Measurements from ENCODE around the gene STARD3. TPM values are rescaled to one million over a fixed set of nuclear protein-coding genes. Genes with fewer than 3 reads are reported as not detected.
A peak's percentile ranks its signal among the peaks of the same experiment; 100 is the strongest.

STARD3 gene
- total and polyA plus RNA-seq, 2 of the 13 experiments (the other 11 are each of a cell fraction or from before 2014, with no cell fraction given), result 34.6 to 100 TPM

DNA sequence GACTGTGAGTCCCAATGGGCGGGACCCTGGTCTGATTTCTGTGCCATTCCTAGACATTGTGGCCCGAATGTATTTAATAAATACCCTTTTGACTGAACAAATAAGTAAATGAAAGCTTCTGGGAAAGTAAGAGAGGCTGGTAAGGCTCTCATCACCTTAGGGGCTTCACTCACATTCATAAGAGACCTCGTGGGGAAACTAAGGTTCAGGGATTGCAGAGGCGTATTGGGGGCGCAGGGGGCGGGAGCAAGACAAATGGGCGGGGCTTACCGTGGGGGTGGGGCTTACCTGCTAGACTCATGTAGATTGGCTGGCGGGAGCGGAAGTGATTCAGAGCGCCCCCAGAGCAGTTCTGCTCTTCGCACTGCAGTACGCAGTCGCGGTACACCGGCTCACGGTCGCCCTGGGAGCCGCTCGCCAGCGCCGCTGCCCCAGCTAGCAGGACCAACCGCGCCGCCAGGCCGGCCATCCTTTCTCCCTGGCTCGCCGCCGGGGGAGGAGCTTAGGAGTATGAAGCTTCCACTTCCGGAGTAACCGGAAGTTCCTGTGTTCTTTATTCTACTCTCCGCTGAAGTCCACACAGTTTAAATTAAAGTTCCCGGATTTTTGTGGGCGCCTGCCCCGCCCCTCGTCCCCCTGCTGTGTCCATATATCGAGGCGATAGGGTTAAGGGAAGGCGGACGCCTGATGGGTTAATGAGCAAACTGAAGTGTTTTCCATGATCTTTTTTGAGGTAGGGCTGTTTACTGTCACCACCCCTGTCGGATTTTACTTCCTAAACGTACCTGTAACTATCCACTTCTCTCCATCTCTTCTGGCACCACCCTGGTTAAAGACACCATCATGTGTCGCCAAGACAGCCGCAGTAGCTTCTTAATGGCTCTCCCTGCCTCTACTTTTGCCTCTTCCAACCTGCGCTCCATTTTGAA, 50.9 kb downstream of the STARD3 start, which contains the start of gene PGAP3 (continued):
- TF ChIP-seq, protein P1, sequence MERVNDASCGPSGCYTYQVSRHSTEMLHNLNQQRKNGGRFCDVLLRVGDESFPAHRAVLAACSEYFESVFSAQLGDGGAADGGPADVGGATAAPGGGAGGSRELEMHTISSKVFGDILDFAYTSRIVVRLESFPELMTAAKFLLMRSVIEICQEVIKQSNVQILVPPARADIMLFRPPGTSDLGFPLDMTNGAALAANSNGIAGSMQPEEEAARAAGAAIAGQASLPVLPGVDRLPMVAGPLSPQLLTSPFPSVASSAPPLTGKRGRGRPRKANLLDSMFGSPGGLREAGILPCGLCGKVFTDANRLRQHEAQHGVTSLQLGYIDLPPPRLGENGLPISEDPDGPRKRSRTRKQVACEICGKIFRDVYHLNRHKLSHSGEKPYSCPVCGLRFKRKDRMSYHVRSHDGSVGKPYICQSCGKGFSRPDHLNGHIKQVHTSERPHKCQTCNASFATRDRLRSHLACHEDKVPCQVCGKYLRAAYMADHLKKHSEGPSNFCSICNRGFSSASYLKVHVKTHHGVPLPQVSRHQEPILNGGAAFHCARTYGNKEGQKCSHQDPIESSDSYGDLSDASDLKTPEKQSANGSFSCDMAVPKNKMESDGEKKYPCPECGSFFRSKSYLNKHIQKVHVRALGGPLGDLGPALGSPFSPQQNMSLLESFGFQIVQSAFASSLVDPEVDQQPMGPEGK (CRISPR knock-in tag; IDR thresholded peaks at IDR 0.05), result peak; percentile 77; the same call in 1 of the 2 replicates
- TF ChIP-seq, protein P2, sequence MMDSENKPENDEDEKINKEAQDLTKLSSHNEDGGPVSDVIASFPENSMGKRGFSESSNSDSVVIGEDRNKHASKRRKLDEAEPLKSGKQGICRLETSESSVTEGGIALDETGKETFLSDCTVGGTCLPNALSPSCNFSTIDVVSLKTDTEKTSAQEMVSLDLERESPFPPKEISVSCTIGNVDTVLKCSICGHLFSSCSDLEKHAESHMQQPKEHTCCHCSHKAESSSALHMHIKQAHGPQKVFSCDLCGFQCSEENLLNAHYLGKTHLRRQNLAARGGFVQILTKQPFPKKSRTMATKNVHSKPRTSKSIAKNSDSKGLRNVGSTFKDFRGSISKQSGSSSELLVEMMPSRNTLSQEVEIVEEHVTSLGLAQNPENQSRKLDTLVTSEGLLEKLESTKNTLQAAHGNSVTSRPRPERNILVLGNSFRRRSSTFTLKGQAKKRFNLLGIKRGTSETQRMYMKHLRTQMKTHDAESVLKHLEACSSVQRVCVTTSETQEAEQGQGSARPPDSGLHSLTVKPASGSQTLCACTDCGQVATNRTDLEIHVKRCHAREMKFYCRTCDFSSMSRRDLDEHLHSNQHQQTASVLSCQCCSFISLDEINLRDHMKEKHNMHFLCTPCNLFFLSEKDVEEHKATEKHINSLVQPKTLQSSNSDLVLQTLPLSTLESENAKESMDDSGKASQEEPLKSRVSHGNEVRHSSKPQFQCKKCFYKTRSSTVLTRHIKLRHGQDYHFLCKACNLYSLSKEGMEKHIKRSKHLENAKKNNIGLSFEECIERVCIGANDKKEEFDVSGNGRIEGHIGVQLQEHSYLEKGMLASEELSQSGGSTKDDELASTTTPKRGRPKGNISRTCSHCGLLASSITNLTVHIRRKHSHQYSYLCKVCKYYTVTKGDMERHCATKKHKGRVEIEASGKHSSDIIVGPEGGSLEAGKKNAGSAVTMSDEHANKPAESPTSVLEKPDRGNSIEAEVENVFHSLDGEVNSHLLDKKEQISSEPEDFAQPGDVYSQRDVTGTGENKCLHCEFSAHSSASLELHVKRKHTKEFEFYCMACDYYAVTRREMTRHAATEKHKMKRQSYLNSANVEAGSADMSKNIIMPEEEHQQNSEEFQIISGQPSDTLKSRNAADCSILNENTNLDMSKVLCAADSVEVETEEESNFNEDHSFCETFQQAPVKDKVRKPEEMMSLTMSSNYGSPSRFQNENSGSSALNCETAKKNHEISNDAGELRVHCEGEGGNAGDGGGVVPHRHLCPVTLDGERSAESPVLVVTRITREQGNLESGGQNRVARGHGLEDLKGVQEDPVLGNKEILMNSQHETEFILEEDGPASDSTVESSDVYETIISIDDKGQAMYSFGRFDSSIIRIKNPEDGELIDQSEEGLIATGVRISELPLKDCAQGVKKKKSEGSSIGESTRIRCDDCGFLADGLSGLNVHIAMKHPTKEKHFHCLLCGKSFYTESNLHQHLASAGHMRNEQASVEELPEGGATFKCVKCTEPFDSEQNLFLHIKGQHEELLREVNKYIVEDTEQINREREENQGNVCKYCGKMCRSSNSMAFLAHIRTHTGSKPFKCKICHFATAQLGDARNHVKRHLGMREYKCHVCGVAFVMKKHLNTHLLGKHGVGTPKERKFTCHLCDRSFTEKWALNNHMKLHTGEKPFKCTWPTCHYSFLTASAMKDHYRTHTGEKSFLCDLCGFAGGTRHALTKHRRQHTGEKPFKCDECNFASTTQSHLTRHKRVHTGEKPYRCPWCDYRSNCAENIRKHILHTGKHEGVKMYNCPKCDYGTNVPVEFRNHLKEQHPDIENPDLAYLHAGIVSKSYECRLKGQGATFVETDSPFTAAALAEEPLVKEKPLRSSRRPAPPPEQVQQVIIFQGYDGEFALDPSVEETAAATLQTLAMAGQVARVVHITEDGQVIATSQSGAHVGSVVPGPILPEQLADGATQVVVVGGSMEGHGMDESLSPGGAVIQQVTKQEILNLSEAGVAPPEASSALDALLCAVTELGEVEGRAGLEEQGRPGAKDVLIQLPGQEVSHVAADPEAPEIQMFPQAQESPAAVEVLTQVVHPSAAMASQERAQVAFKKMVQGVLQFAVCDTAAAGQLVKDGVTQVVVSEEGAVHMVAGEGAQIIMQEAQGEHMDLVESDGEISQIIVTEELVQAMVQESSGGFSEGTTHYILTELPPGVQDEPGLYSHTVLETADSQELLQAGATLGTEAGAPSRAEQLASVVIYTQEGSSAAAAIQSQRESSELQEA (CRISPR knock-in tag; IDR thresholded peaks at IDR 0.05; ENCODE audit: not compliant biosample characterization), result peak; percentile 43
- TF ChIP-seq ZBTB21 (CRISPR knock-in tag; IDR thresholded peaks at IDR 0.05), result peak; percentile 25; the same call in 1 of the 2 replicates
- TF ChIP-seq PCBP1 (IDR thresholded peaks at IDR 0.05; ENCODE audit: borderline replicate concordance, low read depth, low read length), result no peak
- no peak for TF ChIP-seq HMGA1 (CRISPR knock-in tag; conservative IDR thresholded peaks at IDR 0.05)
- TF ChIP-seq, protein P3, sequence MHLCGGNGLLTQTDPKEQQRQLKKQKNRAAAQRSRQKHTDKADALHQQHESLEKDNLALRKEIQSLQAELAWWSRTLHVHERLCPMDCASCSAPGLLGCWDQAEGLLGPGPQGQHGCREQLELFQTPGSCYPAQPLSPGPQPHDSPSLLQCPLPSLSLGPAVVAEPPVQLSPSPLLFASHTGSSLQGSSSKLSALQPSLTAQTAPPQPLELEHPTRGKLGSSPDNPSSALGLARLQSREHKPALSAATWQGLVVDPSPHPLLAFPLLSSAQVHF (CRISPR knock-in tag; IDR thresholded peaks at IDR 0.05), result no peak
- no peak; the same call in 1 of the 2 replicates for TF ChIP-seq ZFX (CRISPR knock-in tag; IDR thresholded peaks at IDR 0.05; ENCODE audit: low read depth)
- TF ChIP-seq KDM6A (CRISPR knock-in tag; IDR thresholded peaks at IDR 0.05; ENCODE audit: low read depth), result no peak
- TF ChIP-seq MIXL1 (CRISPR knock-in tag; IDR thresholded peaks at IDR 0.05), result peak; percentile 46
- peak; percentile 94 for TF ChIP-seq ZSCAN12 (CRISPR knock-in tag; IDR thresholded peaks at IDR 0.05)
- TF ChIP-seq SKI (IDR thresholded peaks at IDR 0.05; ENCODE audit: partially characterized antibody), result peak; percentile 40
- peak; percentile 70 for TF ChIP-seq FOSL2 (CRISPR knock-in tag; IDR thresholded peaks at IDR 0.05)
- TF ChIP-seq, protein P4, sequence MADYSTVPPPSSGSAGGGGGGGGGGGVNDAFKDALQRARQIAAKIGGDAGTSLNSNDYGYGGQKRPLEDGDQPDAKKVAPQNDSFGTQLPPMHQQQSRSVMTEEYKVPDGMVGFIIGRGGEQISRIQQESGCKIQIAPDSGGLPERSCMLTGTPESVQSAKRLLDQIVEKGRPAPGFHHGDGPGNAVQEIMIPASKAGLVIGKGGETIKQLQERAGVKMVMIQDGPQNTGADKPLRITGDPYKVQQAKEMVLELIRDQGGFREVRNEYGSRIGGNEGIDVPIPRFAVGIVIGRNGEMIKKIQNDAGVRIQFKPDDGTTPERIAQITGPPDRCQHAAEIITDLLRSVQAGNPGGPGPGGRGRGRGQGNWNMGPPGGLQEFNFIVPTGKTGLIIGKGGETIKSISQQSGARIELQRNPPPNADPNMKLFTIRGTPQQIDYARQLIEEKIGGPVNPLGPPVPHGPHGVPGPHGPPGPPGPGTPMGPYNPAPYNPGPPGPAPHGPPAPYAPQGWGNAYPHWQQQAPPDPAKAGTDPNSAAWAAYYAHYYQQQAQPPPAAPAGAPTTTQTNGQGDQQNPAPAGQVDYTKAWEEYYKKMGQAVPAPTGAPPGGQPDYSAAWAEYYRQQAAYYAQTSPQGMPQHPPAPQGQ (CRISPR knock-in tag; IDR thresholded peaks at IDR 0.05; ENCODE audit: borderline replicate concordance), result no peak
- TF ChIP-seq MBD4 (IDR thresholded peaks at IDR 0.05; ENCODE audit: borderline replicate concordance, low read length), result no peak

Measured in HepG2 (cell line).